ENCODE measurements around the gene ZNF473.
"Not testable (repeated sequence)": the region's sequence is repeated elsewhere in the genome, so short reads cannot be mapped to it uniquely, and the experiment has no call there.

The ZNF473 gene

GRCh38 chr19:50050406-50051227, 24.8 kb downstream of the ZNF473 start:
- DNase-seq (ENCODE audit: low read depth in 2 of 2) = peak; percentile 81 to 82

- DNase-seq (ENCODE audit: low read depth in 2 of 2) = not testable (repeated sequence)
Observed at GRCh38 chr19:50051228-50051895, 25.6 kb downstream of the ZNF473 start.

GRCh38 chr19:50051964-50052363, 26.2 kb downstream of the ZNF473 start:
- no peak for DNase-seq (ENCODE audit: low read depth in 2 of 2)

- DNase-seq (ENCODE audit: low read depth in 2 of 2) = no peak
Observed at GRCh38 chr19:50053119-50053518, 27.3 kb downstream of the ZNF473 start.

- DNase-seq (ENCODE audit: low read depth in 2 of 2) = no peak
Observed at GRCh38 chr19:50058425-50058824, 32.6 kb downstream of the ZNF473 start.

GRCh38 chr19:50059045-50059444, 33.2 kb downstream of the ZNF473 start:
- DNase-seq (ENCODE audit: low read depth in 2 of 2) = no peak

GRCh38 chr19:50060107-50060506, 34.3 kb downstream of the ZNF473 start:
- DNase-seq (ENCODE audit: low read depth in 2 of 2) = no peak

GRCh38 chr19:50061650-50062049, 35.8 kb downstream of the ZNF473 start:
- DNase-seq (ENCODE audit: low read depth in 2 of 2) = no peak

- DNase-seq (ENCODE audit: low read depth in 2 of 2) = no peak
Observed at GRCh38 chr19:50065938-50066337, 40.1 kb downstream of the ZNF473 start.

- DNase-seq (ENCODE audit: low read depth in 2 of 2) = no peak
Observed at GRCh38 chr19:50067575-50067974, 41.8 kb downstream of the ZNF473 start.

GRCh38 chr19:50068382-50068781, 42.6 kb downstream of the ZNF473 start:
- not testable (repeated sequence) for DNase-seq (ENCODE audit: low read depth in 2 of 2)

GRCh38 chr19:50075076-50075475, 49.3 kb downstream of the ZNF473 start:
- not testable (repeated sequence) for DNase-seq (ENCODE audit: low read depth in 2 of 2)

GRCh38 chr19:50075644-50076372, 50.0 kb downstream of the ZNF473 start:
- not testable (repeated sequence) for DNase-seq (ENCODE audit: low read depth in 2 of 2)

- not testable (repeated sequence) for DNase-seq (ENCODE audit: low read depth in 2 of 2)
Observed at GRCh38 chr19:50076581-50077355, 51.0 kb downstream of the ZNF473 start.

GRCh38 chr19:50079014-50079413, 53.2 kb downstream of the ZNF473 start:
- not testable (repeated sequence) for DNase-seq (ENCODE audit: low read depth in 2 of 2)

- not testable (repeated sequence) for DNase-seq (ENCODE audit: low read depth in 2 of 2)
Observed at GRCh38 chr19:50084440-50084839, 58.6 kb downstream of the ZNF473 start.

- DNase-seq (ENCODE audit: low read depth in 2 of 2) = not testable (repeated sequence)
Observed at GRCh38 chr19:50087153-50087552, 61.3 kb downstream of the ZNF473 start.

- peak; percentile 15 to 32 for DNase-seq (ENCODE audit: low read depth in 2 of 2)
Observed at GRCh38 chr19:50090706-50091105, 64.9 kb downstream of the ZNF473 start.

- not testable (repeated sequence) for DNase-seq (ENCODE audit: low read depth in 2 of 2)
Observed at GRCh38 chr19:50091786-50092185, 66.0 kb downstream of the ZNF473 start.

GRCh38 chr19:50092597-50092996, 66.8 kb downstream of the ZNF473 start:
- DNase-seq (ENCODE audit: low read depth in 2 of 2) = not testable (repeated sequence)

- DNase-seq (ENCODE audit: low read depth in 2 of 2) = not testable (repeated sequence)
Observed at GRCh38 chr19:50097884-50098283, 72.1 kb downstream of the ZNF473 start.
